HEK293 (cell line): Measurements from ENCODE around the gene PITPNC1.

Source experiments
- FEZF1 ChIP-seq: fragments of 450-650 bp; formaldehyde crosslinking; IDR thresholded peaks from 2 replicates; pipeline ENCODE4 v1.5.1; 2016; ENCODE audit warnings: missing biosample characterization, missing genetic modification characterization
- HOXC10 ChIP-seq: sonication (generic); formaldehyde crosslinking; IDR thresholded peaks from 2 replicates; pipeline ENCODE4 v1.8.1; 2023; ENCODE audit warnings: mild to moderate bottlenecking, missing genetic modification reagents
- MZF1 ChIP-seq: fragments of 450-650 bp; formaldehyde crosslinking; IDR thresholded peaks from 2 replicates; pipeline ENCODE4 v1.5.1; 2017; ENCODE audit warnings: missing biosample characterization, missing genetic modification characterization, borderline replicate concordance
- SP7 ChIP-seq: fragments of 450-650 bp; formaldehyde crosslinking; IDR thresholded peaks from 2 replicates; pipeline ENCODE4 v1.5.1; 2016; ENCODE audit warnings: missing biosample characterization, missing genetic modification characterization
- ZBTB17 ChIP-seq: fragments of 450-650 bp; formaldehyde crosslinking; IDR thresholded peaks from 2 replicates; pipeline ENCODE4 v1.5.1; 2016; ENCODE audit warnings: missing biosample characterization, missing genetic modification characterization
- ZFP69B ChIP-seq: fragments of 450-650 bp; formaldehyde crosslinking; IDR thresholded peaks from 2 replicates; pipeline ENCODE4 v1.5.1; 2016; ENCODE audit warnings: missing biosample characterization, missing genetic modification characterization
- ZNF133 ChIP-seq: fragments of 450-650 bp; formaldehyde crosslinking; IDR thresholded peaks from 2 replicates; pipeline ENCODE4 v1.5.1; 2016; ENCODE audit warnings: missing biosample characterization, missing genetic modification characterization
- ZNF169 ChIP-seq: fragments of 450-650 bp; formaldehyde crosslinking; IDR thresholded peaks from 2 replicates; pipeline ENCODE4 v1.5.1; 2016; ENCODE audit warnings: missing biosample characterization, missing genetic modification characterization
- ZNF175 ChIP-seq: fragments of 450-650 bp; formaldehyde crosslinking; IDR thresholded peaks from 2 replicates; pipeline ENCODE4 v1.5.1; 2016; ENCODE audit warnings: missing biosample characterization, missing genetic modification characterization
- ZNF2 ChIP-seq: fragments of 450-650 bp; formaldehyde crosslinking; IDR thresholded peaks from 2 replicates; pipeline ENCODE4 v1.5.1; 2016; ENCODE audit warnings: missing biosample characterization, missing genetic modification characterization
- ZNF23 ChIP-seq: fragments of 450-650 bp; formaldehyde crosslinking; IDR thresholded peaks from 2 replicates; pipeline ENCODE4 v1.5.1; 2016; ENCODE audit warnings: missing biosample characterization, missing genetic modification characterization, borderline replicate concordance
- ZNF324 ChIP-seq: fragments of 450-650 bp; formaldehyde crosslinking; IDR thresholded peaks from 2 replicates; pipeline ENCODE4 v1.5.1; 2016; ENCODE audit warnings: missing biosample characterization, missing genetic modification characterization
- ZNF394 ChIP-seq: fragments of 450-650 bp; formaldehyde crosslinking; IDR thresholded peaks from 2 replicates; pipeline ENCODE4 v1.5.1; 2016; ENCODE audit warnings: missing biosample characterization, missing genetic modification characterization, mild to moderate bottlenecking, moderate library complexity, borderline replicate concordance
- ZNF510 ChIP-seq: fragments of 450-650 bp; formaldehyde crosslinking; IDR thresholded peaks from 2 replicates; pipeline ENCODE4 v1.5.1; 2018; ENCODE audit warnings: mild to moderate bottlenecking, missing genetic modification characterization, missing biosample characterization; ENCODE audit not compliant: insufficient replicate concordance
- ZNF530 ChIP-seq: fragments of 450-650 bp; formaldehyde crosslinking; IDR thresholded peaks from 2 replicates; pipeline ENCODE4 v1.5.1; 2016; ENCODE audit warnings: low read depth, missing biosample characterization, missing genetic modification characterization
- ZNF549 ChIP-seq: fragments of 450-650 bp; IDR thresholded peaks from 2 replicates; pipeline ENCODE4 v1.5.1; 2018; ENCODE audit warnings: missing biosample characterization, missing genetic modification characterization, mild to moderate bottlenecking, inconsistent platforms, moderate library complexity
- ZNF571 ChIP-seq: fragments of 450-650 bp; formaldehyde crosslinking; IDR thresholded peaks from 2 replicates; pipeline ENCODE4 v1.5.0; 2017; ENCODE audit warnings: missing biosample characterization, missing genetic modification characterization
- ZNF596 ChIP-seq: fragments of 450-650 bp; IDR thresholded peaks from 2 replicates; pipeline ENCODE4 v1.5.0; 2018; ENCODE audit warnings: missing biosample characterization, mild to moderate bottlenecking, missing genetic modification characterization, moderate library complexity
- ZNF624 ChIP-seq: fragments of 450-650 bp; formaldehyde crosslinking; IDR thresholded peaks from 2 replicates; pipeline ENCODE4 v1.5.1; 2017; ENCODE audit warnings: missing biosample characterization, missing genetic modification characterization
- ZNF660 ChIP-seq: fragments of 450-650 bp; IDR thresholded peaks from 2 replicates; pipeline ENCODE4 v1.5.1; 2018; ENCODE audit warnings: missing biosample characterization, mild to moderate bottlenecking, missing genetic modification characterization
- ZNF670 ChIP-seq: fragments of 450-650 bp; formaldehyde crosslinking; IDR thresholded peaks from 2 replicates; pipeline ENCODE4 v1.5.1; 2016; ENCODE audit warnings: missing biosample characterization, missing genetic modification characterization, low read depth
- ZNF785 ChIP-seq: fragments of 450-650 bp; formaldehyde crosslinking; IDR thresholded peaks from 2 replicates; pipeline ENCODE4 v1.5.1; 2016; ENCODE audit warnings: missing biosample characterization, missing genetic modification characterization
- ZNF830 ChIP-seq: fragments of 450-650 bp; IDR thresholded peaks from 2 replicates; pipeline ENCODE4 v1.5.0; 2018; ENCODE audit warnings: missing biosample characterization, missing genetic modification characterization, low read depth, mild to moderate bottlenecking, moderate library complexity
- TF ChIP-seq, protein P1 (sequence below): fragments of 450-650 bp; formaldehyde crosslinking; conservative IDR thresholded peaks from 2 replicates; pipeline ENCODE4 v1.5.1; 2016; ENCODE audit warnings: low read depth, missing biosample characterization, missing genetic modification characterization
- TF ChIP-seq, protein P2 (sequence below): fragments of 450-650 bp; formaldehyde crosslinking; IDR thresholded peaks from 2 replicates; pipeline ENCODE4 v1.5.1; 2016; ENCODE audit warnings: missing biosample characterization, missing genetic modification characterization
- TF ChIP-seq, protein P3 (sequence below): IDR thresholded peaks from 2 replicates; pipeline ENCODE4 v1.6.1; 2011; ENCODE audit warnings: mild to moderate bottlenecking, low read depth, low read length, borderline replicate concordance
- TF ChIP-seq, protein P4 (sequence below): fragments of 450-650 bp; formaldehyde crosslinking; IDR thresholded peaks from 2 replicates; pipeline ENCODE4 v1.5.1; 2016; ENCODE audit warnings: missing biosample characterization, missing genetic modification characterization, low read depth
- TF ChIP-seq, protein P5 (sequence below): fragments of 450-650 bp; formaldehyde crosslinking; IDR thresholded peaks from 2 replicates; pipeline ENCODE4 v1.5.1; 2016; ENCODE audit warnings: missing biosample characterization, missing genetic modification characterization
- TF ChIP-seq, protein P6 (sequence below): fragments of 450-650 bp; formaldehyde crosslinking; IDR thresholded peaks from 2 replicates; pipeline ENCODE4 v1.5.1; 2017; ENCODE audit warnings: missing biosample characterization, missing genetic modification characterization

The PITPNC1 gene

DNA sequence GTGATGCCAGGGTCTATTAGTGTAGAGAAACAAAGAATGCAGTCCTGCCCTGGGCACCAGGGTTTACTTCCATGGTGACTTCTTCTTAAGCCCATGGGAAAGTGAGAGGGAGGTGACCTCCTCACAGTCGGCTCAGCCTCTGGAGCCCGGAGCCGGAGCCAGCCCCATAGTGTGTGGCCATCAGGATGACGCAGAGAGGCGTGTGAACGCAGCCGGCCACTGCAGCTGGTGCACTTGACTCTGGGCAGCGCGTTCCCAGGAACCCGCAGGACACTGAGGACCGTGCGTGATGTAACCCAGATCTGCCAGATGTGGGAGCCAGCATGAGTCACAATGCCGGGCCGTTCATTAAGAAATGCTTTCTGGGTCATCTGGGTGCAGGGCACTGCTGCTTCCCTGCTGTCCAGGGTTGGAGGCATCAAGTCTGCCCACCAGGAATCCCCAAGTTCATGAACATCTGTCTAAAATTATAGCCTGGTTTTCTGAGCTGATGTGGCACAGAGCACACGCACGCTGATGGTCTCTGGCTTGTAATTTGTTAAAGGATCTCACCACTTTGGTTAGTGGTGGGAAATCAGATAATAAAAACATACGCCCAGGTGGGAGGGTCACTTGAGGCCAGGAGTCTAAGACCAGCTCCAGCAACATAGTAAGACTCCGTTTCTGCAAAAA, 114.1 kb downstream of the PITPNC1 start (continued):
- TF ChIP-seq, protein P1, sequence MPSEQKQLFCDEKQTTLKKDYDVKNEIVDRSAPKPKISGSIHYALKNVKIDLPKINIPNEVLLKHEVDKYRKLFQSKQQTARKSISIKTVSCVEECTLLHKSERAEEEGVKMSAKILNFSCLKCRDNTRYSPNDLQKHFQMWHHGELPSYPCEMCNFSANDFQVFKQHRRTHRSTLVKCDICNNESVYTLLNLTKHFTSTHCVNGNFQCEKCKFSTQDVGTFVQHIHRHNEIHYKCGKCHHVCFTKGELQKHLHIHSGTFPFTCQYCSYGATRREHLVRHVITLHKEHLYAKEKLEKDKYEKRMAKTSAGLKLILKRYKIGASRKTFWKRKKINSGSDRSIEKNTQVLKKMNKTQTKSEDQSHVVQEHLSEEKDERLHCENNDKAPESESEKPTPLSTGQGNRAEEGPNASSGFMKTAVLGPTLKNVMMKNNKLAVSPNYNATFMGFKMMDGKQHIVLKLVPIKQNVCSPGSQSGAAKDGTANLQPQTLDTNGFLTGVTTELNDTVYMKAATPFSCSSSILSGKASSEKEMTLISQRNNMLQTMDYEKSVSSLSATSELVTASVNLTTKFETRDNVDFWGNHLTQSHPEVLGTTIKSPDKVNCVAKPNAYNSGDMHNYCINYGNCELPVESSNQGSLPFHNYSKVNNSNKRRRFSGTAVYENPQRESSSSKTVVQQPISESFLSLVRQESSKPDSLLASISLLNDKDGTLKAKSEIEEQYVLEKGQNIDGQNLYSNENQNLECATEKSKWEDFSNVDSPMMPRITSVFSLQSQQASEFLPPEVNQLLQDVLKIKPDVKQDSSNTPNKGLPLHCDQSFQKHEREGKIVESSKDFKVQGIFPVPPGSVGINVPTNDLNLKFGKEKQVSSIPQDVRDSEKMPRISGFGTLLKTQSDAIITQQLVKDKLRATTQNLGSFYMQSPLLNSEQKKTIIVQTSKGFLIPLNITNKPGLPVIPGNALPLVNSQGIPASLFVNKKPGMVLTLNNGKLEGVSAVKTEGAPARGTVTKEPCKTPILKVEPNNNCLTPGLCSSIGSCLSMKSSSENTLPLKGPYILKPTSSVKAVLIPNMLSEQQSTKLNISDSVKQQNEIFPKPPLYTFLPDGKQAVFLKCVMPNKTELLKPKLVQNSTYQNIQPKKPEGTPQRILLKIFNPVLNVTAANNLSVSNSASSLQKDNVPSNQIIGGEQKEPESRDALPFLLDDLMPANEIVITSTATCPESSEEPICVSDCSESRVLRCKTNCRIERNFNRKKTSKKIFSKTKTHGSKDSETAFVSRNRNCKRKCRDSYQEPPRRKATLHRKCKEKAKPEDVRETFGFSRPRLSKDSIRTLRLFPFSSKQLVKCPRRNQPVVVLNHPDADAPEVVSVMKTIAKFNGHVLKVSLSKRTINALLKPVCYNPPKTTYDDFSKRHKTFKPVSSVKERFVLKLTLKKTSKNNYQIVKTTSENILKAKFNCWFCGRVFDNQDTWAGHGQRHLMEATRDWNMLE: no peak; the same call in 1 of the 2 replicates
- no peak for TF ChIP-seq ZNF530
- TF ChIP-seq, protein P2, sequence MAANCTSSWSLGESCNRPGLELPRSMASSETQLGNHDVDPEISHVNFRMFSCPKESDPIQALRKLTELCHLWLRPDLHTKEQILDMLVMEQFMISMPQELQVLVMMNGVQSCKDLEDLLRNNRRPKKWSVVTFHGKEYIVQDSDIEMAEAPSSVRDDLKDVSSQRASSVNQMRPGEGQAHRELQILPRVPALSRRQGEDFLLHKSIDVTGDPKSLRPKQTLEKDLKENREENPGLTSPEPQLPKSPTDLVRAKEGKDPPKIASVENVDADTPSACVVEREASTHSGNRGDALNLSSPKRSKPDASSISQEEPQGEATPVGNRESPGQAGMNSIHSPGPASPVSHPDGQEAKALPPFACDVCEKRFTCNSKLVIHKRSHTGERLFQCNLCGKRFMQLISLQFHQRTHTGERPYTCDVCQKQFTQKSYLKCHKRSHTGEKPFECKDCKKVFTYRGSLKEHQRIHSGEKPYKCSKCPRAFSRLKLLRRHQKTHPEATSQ (tag by site-specific recombination): no peak
- TF ChIP-seq ZNF549 (tag by site-specific recombination): no peak
- no peak for TF ChIP-seq ZNF175
- TF ChIP-seq ZNF2 (tag by site-specific recombination): no peak
- no peak; the same call in 1 of the 2 replicates for TF ChIP-seq ZNF394 (tag by site-specific recombination)
- no peak for TF ChIP-seq ZNF133 (tag by site-specific recombination)
- TF ChIP-seq ZNF624 (tag by site-specific recombination): no peak
- TF ChIP-seq MZF1 (tag by site-specific recombination): no peak
- no peak for TF ChIP-seq ZNF596 (tag by site-specific recombination)
- peak; percentile 85 for TF ChIP-seq ZBTB17 (tag by site-specific recombination)
- no peak for TF ChIP-seq ZNF510 (tag by site-specific recombination)
- no peak for TF ChIP-seq ZNF830 (tag by site-specific recombination)
- no peak for TF ChIP-seq ZNF571 (tag by site-specific recombination)
- 0 out of 2 replicates have a peak, but pooled peaks have one; percentile 61 for TF ChIP-seq ZNF324 (tag by site-specific recombination)
- TF ChIP-seq, protein P3, sequence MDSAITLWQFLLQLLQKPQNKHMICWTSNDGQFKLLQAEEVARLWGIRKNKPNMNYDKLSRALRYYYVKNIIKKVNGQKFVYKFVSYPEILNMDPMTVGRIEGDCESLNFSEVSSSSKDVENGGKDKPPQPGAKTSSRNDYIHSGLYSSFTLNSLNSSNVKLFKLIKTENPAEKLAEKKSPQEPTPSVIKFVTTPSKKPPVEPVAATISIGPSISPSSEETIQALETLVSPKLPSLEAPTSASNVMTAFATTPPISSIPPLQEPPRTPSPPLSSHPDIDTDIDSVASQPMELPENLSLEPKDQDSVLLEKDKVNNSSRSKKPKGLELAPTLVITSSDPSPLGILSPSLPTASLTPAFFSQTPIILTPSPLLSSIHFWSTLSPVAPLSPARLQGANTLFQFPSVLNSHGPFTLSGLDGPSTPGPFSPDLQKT: no peak
- TF ChIP-seq FEZF1: no peak
- TF ChIP-seq, protein P4, sequence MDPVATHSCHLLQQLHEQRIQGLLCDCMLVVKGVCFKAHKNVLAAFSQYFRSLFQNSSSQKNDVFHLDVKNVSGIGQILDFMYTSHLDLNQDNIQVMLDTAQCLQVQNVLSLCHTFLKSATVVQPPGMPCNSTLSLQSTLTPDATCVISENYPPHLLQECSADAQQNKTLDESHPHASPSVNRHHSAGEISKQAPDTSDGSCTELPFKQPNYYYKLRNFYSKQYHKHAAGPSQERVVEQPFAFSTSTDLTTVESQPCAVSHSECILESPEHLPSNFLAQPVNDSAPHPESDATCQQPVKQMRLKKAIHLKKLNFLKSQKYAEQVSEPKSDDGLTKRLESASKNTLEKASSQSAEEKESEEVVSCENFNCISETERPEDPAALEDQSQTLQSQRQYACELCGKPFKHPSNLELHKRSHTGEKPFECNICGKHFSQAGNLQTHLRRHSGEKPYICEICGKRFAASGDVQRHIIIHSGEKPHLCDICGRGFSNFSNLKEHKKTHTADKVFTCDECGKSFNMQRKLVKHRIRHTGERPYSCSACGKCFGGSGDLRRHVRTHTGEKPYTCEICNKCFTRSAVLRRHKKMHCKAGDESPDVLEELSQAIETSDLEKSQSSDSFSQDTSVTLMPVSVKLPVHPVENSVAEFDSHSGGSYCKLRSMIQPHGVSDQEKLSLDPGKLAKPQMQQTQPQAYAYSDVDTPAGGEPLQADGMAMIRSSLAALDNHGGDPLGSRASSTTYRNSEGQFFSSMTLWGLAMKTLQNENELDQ: no peak
- TF ChIP-seq ZFP69B (tag by site-specific recombination): peak; percentile 58
- no peak for TF ChIP-seq ZNF785 (tag by site-specific recombination)
- no peak for TF ChIP-seq ZNF670 (tag by site-specific recombination)
- no peak for TF ChIP-seq HOXC10 (CRISPR knock-in tag)
- TF ChIP-seq SP7 (tag by site-specific recombination): peak; percentile 83
- TF ChIP-seq, protein P5, sequence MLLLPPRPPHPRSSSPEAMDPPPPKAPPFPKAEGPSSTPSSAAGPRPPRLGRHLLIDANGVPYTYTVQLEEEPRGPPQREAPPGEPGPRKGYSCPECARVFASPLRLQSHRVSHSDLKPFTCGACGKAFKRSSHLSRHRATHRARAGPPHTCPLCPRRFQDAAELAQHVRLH (tag by site-specific recombination): no peak
- TF ChIP-seq ZNF23 (tag by site-specific recombination): no peak
- no peak for TF ChIP-seq ZNF169 (tag by site-specific recombination)
- TF ChIP-seq ZNF660 (tag by site-specific recombination): no peak; the same call in 1 of the 2 replicates
- TF ChIP-seq, protein P6, sequence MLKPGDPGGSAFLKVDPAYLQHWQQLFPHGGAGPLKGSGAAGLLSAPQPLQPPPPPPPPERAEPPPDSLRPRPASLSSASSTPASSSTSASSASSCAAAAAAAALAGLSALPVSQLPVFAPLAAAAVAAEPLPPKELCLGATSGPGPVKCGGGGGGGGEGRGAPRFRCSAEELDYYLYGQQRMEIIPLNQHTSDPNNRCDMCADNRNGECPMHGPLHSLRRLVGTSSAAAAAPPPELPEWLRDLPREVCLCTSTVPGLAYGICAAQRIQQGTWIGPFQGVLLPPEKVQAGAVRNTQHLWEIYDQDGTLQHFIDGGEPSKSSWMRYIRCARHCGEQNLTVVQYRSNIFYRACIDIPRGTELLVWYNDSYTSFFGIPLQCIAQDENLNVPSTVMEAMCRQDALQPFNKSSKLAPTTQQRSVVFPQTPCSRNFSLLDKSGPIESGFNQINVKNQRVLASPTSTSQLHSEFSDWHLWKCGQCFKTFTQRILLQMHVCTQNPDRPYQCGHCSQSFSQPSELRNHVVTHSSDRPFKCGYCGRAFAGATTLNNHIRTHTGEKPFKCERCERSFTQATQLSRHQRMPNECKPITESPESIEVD (tag by site-specific recombination): no peak
